Testis (tissue), 2 donors: Measurements from ENCODE around the gene PRKAR2A.

Experiments used
- POLR2A ChIP-seq: fragments of 450-650 bp; IDR thresholded peaks from one replicate; pipeline ENCODE4 v1.6.1; 2017; ENCODE audit warnings: antibody characterized with exemption, mild to moderate bottlenecking, moderate library complexity
- TF ChIP-seq, protein P1 (sequence below), 3 experiments: fragments of 450-650 bp in 2 of 3; fragments of 200-600 bp in 1 of 3; sonication (generic) in 1 of 3; IDR thresholded peaks; one replicate each; pipeline ENCODE4 v1.5.1; 2016 to 2019; ENCODE audit warnings: antibody characterized with exemption in 3 of 3, mild to moderate bottlenecking in 2 of 3, moderate library complexity in 1 of 3

DNA sequence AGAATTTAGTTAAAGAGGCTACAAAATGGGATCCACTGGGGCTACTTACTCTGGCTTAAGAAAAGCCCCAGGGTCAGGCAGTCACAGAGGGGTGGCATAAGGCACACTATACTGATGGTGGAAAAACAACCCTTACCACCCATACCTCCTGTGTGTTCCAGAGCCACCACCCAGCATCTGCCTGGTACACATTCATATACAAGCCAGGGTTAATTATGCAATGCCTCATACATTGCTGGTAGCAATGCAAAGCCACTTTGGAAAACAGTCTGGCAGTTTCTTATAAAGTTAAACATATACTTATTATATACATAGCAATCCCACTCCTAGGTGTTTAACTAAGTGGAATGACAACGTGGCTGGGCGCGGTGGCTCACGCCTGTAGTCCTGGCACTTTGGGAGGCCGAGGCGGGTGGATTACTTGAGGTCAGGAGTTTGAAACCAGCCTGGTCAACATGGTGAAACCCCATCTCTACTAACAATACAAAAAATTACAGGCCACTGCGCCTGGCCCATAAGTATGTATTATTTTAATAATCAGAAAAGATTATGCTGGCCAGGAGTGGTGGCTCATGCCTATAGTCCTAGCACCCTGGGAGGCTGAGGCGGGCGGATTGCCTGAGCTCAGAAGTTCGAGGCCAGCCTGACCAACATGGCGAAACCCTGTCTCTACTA lies 146.8 kb downstream of the PRKAR2A start:
- no peak for TF ChIP-seq POLR2A
- TF ChIP-seq, protein P1, sequence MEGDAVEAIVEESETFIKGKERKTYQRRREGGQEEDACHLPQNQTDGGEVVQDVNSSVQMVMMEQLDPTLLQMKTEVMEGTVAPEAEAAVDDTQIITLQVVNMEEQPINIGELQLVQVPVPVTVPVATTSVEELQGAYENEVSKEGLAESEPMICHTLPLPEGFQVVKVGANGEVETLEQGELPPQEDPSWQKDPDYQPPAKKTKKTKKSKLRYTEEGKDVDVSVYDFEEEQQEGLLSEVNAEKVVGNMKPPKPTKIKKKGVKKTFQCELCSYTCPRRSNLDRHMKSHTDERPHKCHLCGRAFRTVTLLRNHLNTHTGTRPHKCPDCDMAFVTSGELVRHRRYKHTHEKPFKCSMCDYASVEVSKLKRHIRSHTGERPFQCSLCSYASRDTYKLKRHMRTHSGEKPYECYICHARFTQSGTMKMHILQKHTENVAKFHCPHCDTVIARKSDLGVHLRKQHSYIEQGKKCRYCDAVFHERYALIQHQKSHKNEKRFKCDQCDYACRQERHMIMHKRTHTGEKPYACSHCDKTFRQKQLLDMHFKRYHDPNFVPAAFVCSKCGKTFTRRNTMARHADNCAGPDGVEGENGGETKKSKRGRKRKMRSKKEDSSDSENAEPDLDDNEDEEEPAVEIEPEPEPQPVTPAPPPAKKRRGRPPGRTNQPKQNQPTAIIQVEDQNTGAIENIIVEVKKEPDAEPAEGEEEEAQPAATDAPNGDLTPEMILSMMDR (IDR thresholded peaks at IDR 0.05), result no peak
